ENCODE measurements around the gene RDH8.

GRCh38 chr19:10037809-10038208, 24.5 kb downstream of the RDH8 start:
- TF ChIP-seq CTCF (IDR thresholded peaks at IDR 0.05; ENCODE audit: extremely low read depth in 1 of 2, insufficient read depth in 1 of 2, low read depth in 1 of 2, low read length in 2 of 2) (no peak), POLR2AphosphoS5 (IDR thresholded peaks at IDR 0.05; ENCODE audit: insufficient read depth, low read depth, low read length) (no peak), POLR2A (IDR thresholded peaks at IDR 0.05; ENCODE audit: low read depth, low read length) (no peak), MYC (IDR thresholded peaks at IDR 0.05; ENCODE audit: low read depth, low read length) (no peak), MAX (IDR thresholded peaks at IDR 0.05; ENCODE audit: insufficient read depth, insufficient read length) (no peak)

Data from endothelial cell of umbilical vein (primary cell).